Measurements from ENCODE around the gene ARFGEF3. TPM values are rescaled to one million over a fixed set of nuclear protein-coding genes. Genes with fewer than 3 reads are reported as not detected.

The ARFGEF3 gene
- total and polyA plus RNA-seq, 10 of the 15 experiments (the other 5 are each of a cell fraction or from before 2014, with no cell fraction given), result under 0.01 to 0.08 (median 0.02) TPM; not detected in 1

DNA sequence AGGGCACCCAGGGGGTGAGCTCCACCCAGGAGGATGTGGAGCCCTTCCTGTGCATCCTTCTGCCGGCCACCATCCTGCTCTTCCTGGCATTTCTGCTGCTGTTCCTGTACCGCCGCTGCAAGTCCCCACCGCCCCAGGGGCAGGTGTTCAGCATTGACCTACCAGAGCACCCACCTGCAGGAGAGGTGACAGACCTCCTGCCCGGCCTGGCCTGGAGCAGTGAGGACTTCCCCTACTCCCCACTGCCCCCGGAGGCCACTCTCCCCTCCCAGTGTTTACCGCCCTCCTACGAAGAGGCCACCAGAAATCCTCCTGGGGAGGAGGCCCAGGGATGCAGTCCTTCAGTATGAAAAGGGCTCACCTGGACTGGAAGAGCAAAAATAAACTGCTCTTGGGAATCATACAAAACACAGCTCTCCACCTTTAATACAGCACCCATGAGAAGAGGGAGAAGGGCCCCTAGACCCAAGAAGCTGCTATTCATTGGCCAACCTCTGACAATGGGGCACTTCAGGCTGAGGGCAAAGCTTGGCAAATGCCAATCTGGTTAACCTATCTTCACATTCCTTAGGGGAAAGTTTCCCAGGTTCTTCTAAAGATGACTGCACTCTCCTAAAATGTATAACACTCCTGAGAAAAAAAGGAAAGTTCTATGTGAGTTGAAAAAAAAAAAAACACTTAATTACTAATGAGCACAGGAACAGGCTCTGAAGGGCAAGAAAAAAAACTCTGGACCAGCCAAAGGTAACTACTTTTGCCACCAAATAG, 220.9 kb downstream of the ARFGEF3 start:
- POLR2A ChIA-PET, result no interaction called here
- 67% methylated on average over 7 of the region's 8 CpGs for WGBS (ENCODE audit: insufficient coverage, insufficient replicate concordance, low lambda C conversion rate, missing lambda C conversion rate)
- H2AFZ ChIP-seq (ENCODE audit: control insufficient read depth, low read depth, low read length), result no peak overlapping the region
- H4K20me1 ChIP-seq (ENCODE audit: control insufficient read depth, insufficient read depth), result no peaks in the 10 kb centered on the region
- SMC1A ChIA-PET (ENCODE audit: uncharacterized antibody, unreplicated experiment), result interaction anchor here (0.6 to 2.1 kb wide), 2 partner anchors 12 to 77 kb away, joined by 3 to 6 read pairs; no protein-coding TSS in a partner anchor
- CTCF ChIA-PET, result no interaction called here
- no peaks in the 10 kb centered on the region for H3K36me3 ChIP-seq (ENCODE audit: control insufficient read depth in 2 of 2, insufficient read depth in 2 of 2, low read length in 1 of 2)
- H3K27me3 ChIP-seq (replicated peaks in 1 of 2; ENCODE audit: control insufficient read depth in 2 of 2, insufficient read depth in 2 of 2, low read length in 1 of 2), result peaks cover 0 to 2% of the 10 kb centered on the region in 2 experiments; a peak in 2 of 4 replicates
- H3K4me1 ChIP-seq (ENCODE audit: control insufficient read depth, insufficient read depth, low read length), result no peaks in the 10 kb centered on the region
- H3K4me2 ChIP-seq (ENCODE audit: control insufficient read depth, insufficient read depth), result no peak overlapping the region
- H3K27ac ChIP-seq (ENCODE audit: control insufficient read depth, insufficient read depth), result no peak overlapping the region
- intact Hi-C loops (cut with micrococcal nuclease; ENCODE audit: unreplicated experiment), result no loop called here
- no peak overlapping the region for H3K4me3 ChIP-seq
- ATAC-seq (no peak), DNase-seq (ENCODE audit: low read depth, low spot score) (no peak), FAIRE-seq (no peak)
- H3K9ac ChIP-seq (ENCODE audit: control insufficient read depth, insufficient read depth, low read length), result no peak overlapping the region
- in situ Hi-C loops (cut with MboI), result no loop called here
- RAD21 ChIA-PET (ENCODE audit: unreplicated experiment), result no interaction called here
- TF ChIP-seq IKZF1 (conservative IDR thresholded peaks at IDR 0.05) (no peak), HDGF (IDR thresholded peaks at IDR 0.05) (no peak), HDAC6 (IDR thresholded peaks at IDR 0.05; ENCODE audit: unreplicated experiment) (no peak), EP300 (IDR thresholded peaks at IDR 0.05; ENCODE audit: borderline replicate concordance in 1 of 2, control insufficient read depth in 1 of 2, low read depth in 2 of 2, low read length in 2 of 2) (no peak), RAD21 (IDR thresholded peaks at IDR 0.05; ENCODE audit: insufficient read depth, low read depth, low read length) (no peak), EZH2 (IDR thresholded peaks at IDR 0.05; ENCODE audit: borderline replicate concordance, control insufficient read depth, low read depth, low read length) (no peak), DPF2 (IDR thresholded peaks at IDR 0.05) (no peak), SMAD1 (IDR thresholded peaks at IDR 0.05; ENCODE audit: low read depth, partially characterized antibody) (no peak), NFXL1 (IDR thresholded peaks at IDR 0.05; ENCODE audit: borderline replicate concordance) (no peak), GABPA (IDR thresholded peaks at IDR 0.05; ENCODE audit: low read depth) (no peak)
- TF ChIP-seq, protein P1, sequence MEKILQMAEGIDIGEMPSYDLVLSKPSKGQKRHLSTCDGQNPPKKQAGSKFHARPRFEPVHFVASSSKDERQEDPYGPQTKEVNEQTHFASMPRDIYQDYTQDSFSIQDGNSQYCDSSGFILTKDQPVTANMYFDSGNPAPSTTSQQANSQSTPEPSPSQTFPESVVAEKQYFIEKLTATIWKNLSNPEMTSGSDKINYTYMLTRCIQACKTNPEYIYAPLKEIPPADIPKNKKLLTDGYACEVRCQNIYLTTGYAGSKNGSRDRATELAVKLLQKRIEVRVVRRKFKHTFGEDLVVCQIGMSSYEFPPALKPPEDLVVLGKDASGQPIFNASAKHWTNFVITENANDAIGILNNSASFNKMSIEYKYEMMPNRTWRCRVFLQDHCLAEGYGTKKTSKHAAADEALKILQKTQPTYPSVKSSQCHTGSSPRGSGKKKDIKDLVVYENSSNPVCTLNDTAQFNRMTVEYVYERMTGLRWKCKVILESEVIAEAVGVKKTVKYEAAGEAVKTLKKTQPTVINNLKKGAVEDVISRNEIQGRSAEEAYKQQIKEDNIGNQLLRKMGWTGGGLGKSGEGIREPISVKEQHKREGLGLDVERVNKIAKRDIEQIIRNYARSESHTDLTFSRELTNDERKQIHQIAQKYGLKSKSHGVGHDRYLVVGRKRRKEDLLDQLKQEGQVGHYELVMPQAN (conservative IDR thresholded peaks at IDR 0.05), result no peak
- TF ChIP-seq, protein P2, sequence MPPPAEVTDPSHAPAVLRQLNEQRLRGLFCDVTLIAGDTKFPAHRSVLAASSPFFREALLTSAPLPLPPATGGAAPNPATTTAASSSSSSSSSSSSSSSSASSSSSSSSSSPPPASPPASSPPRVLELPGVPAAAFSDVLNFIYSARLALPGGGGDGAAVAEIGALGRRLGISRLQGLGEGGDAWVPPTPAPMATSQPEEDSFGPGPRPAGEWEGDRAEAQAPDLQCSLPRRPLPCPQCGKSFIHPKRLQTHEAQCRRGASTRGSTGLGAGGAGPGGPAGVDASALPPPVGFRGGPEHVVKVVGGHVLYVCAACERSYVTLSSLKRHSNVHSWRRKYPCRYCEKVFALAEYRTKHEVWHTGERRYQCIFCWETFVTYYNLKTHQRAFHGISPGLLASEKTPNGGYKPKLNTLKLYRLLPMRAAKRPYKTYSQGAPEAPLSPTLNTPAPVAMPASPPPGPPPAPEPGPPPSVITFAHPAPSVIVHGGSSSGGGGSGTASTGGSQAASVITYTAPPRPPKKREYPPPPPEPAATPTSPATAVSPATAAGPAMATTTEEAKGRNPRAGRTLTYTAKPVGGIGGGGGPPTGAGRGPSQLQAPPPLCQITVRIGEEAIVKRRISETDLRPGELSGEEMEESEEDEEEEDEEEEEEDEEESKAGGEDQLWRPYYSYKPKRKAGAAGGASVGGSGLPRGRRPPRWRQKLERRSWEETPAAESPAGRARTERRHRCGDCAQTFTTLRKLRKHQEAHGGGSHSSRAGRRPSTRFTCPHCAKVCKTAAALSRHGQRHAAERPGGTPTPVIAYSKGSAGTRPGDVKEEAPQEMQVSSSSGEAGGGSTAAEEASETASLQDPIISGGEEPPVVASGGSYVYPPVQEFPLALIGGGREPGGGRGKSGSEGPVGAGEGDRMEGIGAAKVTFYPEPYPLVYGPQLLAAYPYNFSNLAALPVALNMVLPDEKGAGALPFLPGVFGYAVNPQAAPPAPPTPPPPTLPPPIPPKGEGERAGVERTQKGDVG (CRISPR knock-in tag; IDR thresholded peaks at IDR 0.05), result no peak
- TF ChIP-seq, protein P3, sequence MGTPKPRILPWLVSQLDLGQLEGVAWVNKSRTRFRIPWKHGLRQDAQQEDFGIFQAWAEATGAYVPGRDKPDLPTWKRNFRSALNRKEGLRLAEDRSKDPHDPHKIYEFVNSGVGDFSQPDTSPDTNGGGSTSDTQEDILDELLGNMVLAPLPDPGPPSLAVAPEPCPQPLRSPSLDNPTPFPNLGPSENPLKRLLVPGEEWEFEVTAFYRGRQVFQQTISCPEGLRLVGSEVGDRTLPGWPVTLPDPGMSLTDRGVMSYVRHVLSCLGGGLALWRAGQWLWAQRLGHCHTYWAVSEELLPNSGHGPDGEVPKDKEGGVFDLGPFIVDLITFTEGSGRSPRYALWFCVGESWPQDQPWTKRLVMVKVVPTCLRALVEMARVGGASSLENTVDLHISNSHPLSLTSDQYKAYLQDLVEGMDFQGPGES (IDR thresholded peaks at IDR 0.05), result no peak
- no peaks in the 10 kb centered on the region for H3K79me2 ChIP-seq (ENCODE audit: control insufficient read depth, insufficient read depth, low read length)
- no TSS peak for BruUV-seq (replicated peaks)
- H3K9me3 ChIP-seq (replicated peaks; ENCODE audit: control insufficient read depth, insufficient read depth, low read length), result no peaks in the 10 kb centered on the region

All from GM12878 (cell line).